Neural crest cell (in vitro differentiated cells): ENCODE measurements around the gene COX6A1. TPM values are rescaled to one million over a fixed set of nuclear protein-coding genes. Genes with fewer than 3 reads are reported as not detected.

Experiments used
- DNase-seq: peaks from one replicate; pipeline ENCODE4 v3.0.0; 2021; ENCODE audit warnings: low read depth, mixed read lengths, low spot score
- H3K27ac Mint-ChIP-seq: one replicate; pipeline ENCODE4 v1.8.0; 2021; ENCODE audit warnings: mild to moderate bottlenecking, mixed read lengths; ENCODE audit not compliant: unreplicated experiment
- H3K27me3 Mint-ChIP-seq: 2 replicates; pipeline ENCODE4 v1.8.0; 2021; ENCODE audit warnings: low read depth, mild to moderate bottlenecking, mixed read lengths
- H3K36me3 Mint-ChIP-seq: 2 replicates; pipeline ENCODE4 v1.8.0; 2021; ENCODE audit warnings: low read depth, mild to moderate bottlenecking, mixed read lengths
- H3K4me1 Mint-ChIP-seq: 2 replicates; pipeline ENCODE4 v1.8.0; 2021; ENCODE audit warnings: mixed read lengths
- H3K4me3 Mint-ChIP-seq: one replicate; pipeline ENCODE4 v1.8.0; 2021; ENCODE audit warnings: mild to moderate bottlenecking, mixed read lengths
- H3K9me3 Mint-ChIP-seq: 2 replicates; pipeline ENCODE4 v1.8.0; 2021; ENCODE audit warnings: mixed read lengths
- CTCF ChIP-seq: fragments of 200-600 bp; sonication (generic); conservative IDR thresholded peaks from 2 replicates; pipeline ENCODE4 v1.5.0; 2021; ENCODE audit warnings: antibody characterized with exemption, mild to moderate bottlenecking
- total RNA-seq: library from RNA; stranded (reverse); gene quantifications from 2 replicates; pipeline ENCODE4 v1.2.1, GENCODE V29; 2021

The COX6A1 gene
- total RNA-seq, 1 donor from 2014 or later = 320 TPM

- Mint-ChIP-seq H3K27ac (no peak overlapping the region), H3K36me3 (peaks cover 12% of the 10 kb centered on the region), H3K4me3 (peak overlapping the region; percentile 47), H3K27me3 (no peaks in the 10 kb centered on the region), H3K9me3 (no peaks in the 10 kb centered on the region), H3K4me1 (no peaks in the 10 kb centered on the region)
- TF ChIP-seq CTCF = peak; percentile 72
- no peak for DNase-seq
These were observed 16.1 kb downstream of the COX6A1 start for GRCh38 chr12:120453977-120454376.

- no peaks in the 10 kb centered on the region for H3K27me3 Mint-ChIP-seq
These were observed 17.4 kb downstream of the COX6A1 start for GRCh38 chr12:120455302-120455701.

GRCh38 chr12:120457133-120457532, 19.2 kb downstream of the COX6A1 start:
- peaks cover 21% of the 10 kb centered on the region for H3K36me3 Mint-ChIP-seq
- DNase-seq = no peak
- no peak overlapping the region for H3K27ac Mint-ChIP-seq
- no peaks in the 10 kb centered on the region for H3K4me1 Mint-ChIP-seq
- peak overlapping the region; percentile 60 for H3K4me3 Mint-ChIP-seq
- TF ChIP-seq CTCF = peak; percentile 49
- H3K9me3 Mint-ChIP-seq = no peaks in the 10 kb centered on the region
- no peaks in the 10 kb centered on the region for H3K27me3 Mint-ChIP-seq

More at GRCh38 chr12:120455302-120455701, 17.4 kb downstream of the COX6A1 start:
- Mint-ChIP-seq H3K27ac (no peak overlapping the region), H3K9me3 (no peaks in the 10 kb centered on the region), H3K4me1 (no peaks in the 10 kb centered on the region), H3K4me3 (no peak overlapping the region), H3K36me3 (peaks cover 17% of the 10 kb centered on the region)
- no peak for DNase-seq
- TF ChIP-seq CTCF = no peak

GRCh38 chr12:120460157-120460556, 22.2 kb downstream of the COX6A1 start:
- no peaks in the 10 kb centered on the region for H3K27me3 Mint-ChIP-seq
- no peaks in the 10 kb centered on the region for H3K9me3 Mint-ChIP-seq
- peaks cover 32% of the 10 kb centered on the region for H3K36me3 Mint-ChIP-seq
- no peak overlapping the region for H3K4me3 Mint-ChIP-seq
- no peaks in the 10 kb centered on the region for H3K4me1 Mint-ChIP-seq
- no peak for DNase-seq
- H3K27ac Mint-ChIP-seq = no peak overlapping the region
- no peak for TF ChIP-seq CTCF

- Mint-ChIP-seq H3K27ac (no peak overlapping the region), H3K36me3 (peaks cover 27% of the 10 kb centered on the region), H3K9me3 (no peaks in the 10 kb centered on the region), H3K4me1 (peaks cover 14% of the 10 kb centered on the region), H3K27me3 (no peaks in the 10 kb centered on the region), H3K4me3 (peak overlapping the region; percentile 32)
- TF ChIP-seq CTCF = no peak
- DNase-seq = no peak
These were observed 24.3 kb downstream of the COX6A1 start for GRCh38 chr12:120462099-120462640.
